PC-3 (cell line): Measurements from ENCODE around the gene SIGMAR1. TPM values are rescaled to one million over a fixed set of nuclear protein-coding genes. Genes with fewer than 3 reads are reported as not detected.

Experiments used
- ATAC-seq: fragments of 200-7000 bp; cut with Tn5 transposase; 2 replicates; pipeline ENCODE4 v1.9.1; 2020; ENCODE audit warnings: mild to moderate bottlenecking, moderate library complexity
- BruUV-seq: library from RNA; stranded (reverse); fragments of 400-500 nt; replicated peaks from 2 replicates; lab custom pipeline; 2021; lab: Mats Ljungman, UMichigan
- CTCF ChIA-PET: fragments of 300-600 bp; sonication (Branson Sonifier 250); formaldehyde crosslinking; loops from one replicate; lab custom pipeline; 2022; ENCODE audit warnings: antibody characterized with exemption; lab: Charles Lee
- POLR2A ChIA-PET: fragments of 300-600 bp; sonication (Branson Sonifier 250); formaldehyde crosslinking; loops from one replicate; lab custom pipeline; 2022; ENCODE audit warnings: antibody characterized with exemption; ENCODE audit not compliant: unreplicated experiment; lab: Charles Lee
- DNase-seq: peaks from one replicate; pipeline ENCODE4 v3.0.0-alpha.2; 2015
- H2AFZ ChIP-seq: fragments of 300-600 bp; sonication (generic); 2 replicates; pipeline ENCODE4 v1.6.0; 2016; ENCODE audit warnings: antibody characterized with exemption, low read length
- H3F3A ChIP-seq: fragments of 300-600 bp; sonication (generic); one replicate; pipeline ENCODE4 v1.6.0; 2017; ENCODE audit warnings: antibody characterized with exemption, low read length, control low read depth, mild to moderate bottlenecking; ENCODE audit not compliant: unreplicated experiment
- H3K27ac ChIP-seq: fragments of 300-600 bp; sonication (generic); 2 replicates; pipeline ENCODE4 v1.5.1; 2016; ENCODE audit warnings: mild to moderate bottlenecking, low read length
- H3K27me3 ChIP-seq: fragments of 300-600 bp; sonication (generic); 2 replicates; pipeline ENCODE4 v1.6.1; 2016; ENCODE audit warnings: low read length, mixed read lengths
- H3K36me3 ChIP-seq: fragments of 300-600 bp; sonication (generic); 2 replicates; pipeline ENCODE4 v1.6.1; 2016; ENCODE audit warnings: low read depth, mixed run types, low read length, mixed read lengths
- H3K4me1 ChIP-seq: fragments of 300-600 bp; sonication (generic); 2 replicates; pipeline ENCODE4 v1.5.1; 2016; ENCODE audit warnings: low read length; ENCODE audit not compliant: insufficient read depth
- H3K4me2 ChIP-seq: fragments of 300-600 bp; sonication (generic); 2 replicates; pipeline ENCODE4 v1.6.0; 2016; ENCODE audit warnings: low read length
- H3K4me3 ChIP-seq: fragments of 300-600 bp; sonication (generic); 2 replicates; pipeline ENCODE4 v1.5.1; 2016; ENCODE audit warnings: mild to moderate bottlenecking, low read length, mixed read lengths
- H3K79me2 ChIP-seq: fragments of 300-600 bp; sonication (generic); 2 replicates; pipeline ENCODE4 v1.6.1; 2017; ENCODE audit warnings: low read length, mixed read lengths
- H3K9ac ChIP-seq: fragments of 300-600 bp; sonication (generic); 2 replicates; pipeline ENCODE4 v1.6.0; 2016; ENCODE audit warnings: mild to moderate bottlenecking, low read length
- H3K9me2 ChIP-seq: fragments of 300-600 bp; sonication (generic); replicated peaks from 2 replicates; pipeline ENCODE4 v1.6.1; 2016; ENCODE audit warnings: mixed run types, low read length, mixed read lengths
- H3K9me3 ChIP-seq: fragments of 300-600 bp; sonication (generic); 2 replicates; pipeline ENCODE4 v1.6.1; 2016; ENCODE audit warnings: low read length, mixed read lengths
- H4K20me1 ChIP-seq: fragments of 300-600 bp; sonication (generic); 2 replicates; pipeline ENCODE4 v1.6.1; 2016; ENCODE audit warnings: low read length, mixed read lengths
- EZH2 ChIP-seq: fragments of 300-600 bp; sonication (generic); IDR thresholded peaks from one replicate; pipeline ENCODE4 v1.6.1; 2017; ENCODE audit warnings: antibody characterized with exemption, mild to moderate bottlenecking, low read length; ENCODE audit not compliant: unreplicated experiment
- EZH2phosphoT487 ChIP-seq: fragments of 300-600 bp; sonication (generic); IDR thresholded peaks from 2 replicates; pipeline ENCODE4 v1.6.1; 2018; ENCODE audit warnings: mild to moderate bottlenecking, antibody characterized with exemption, low read length, borderline replicate concordance
- intact Hi-C: fragments of 100-400 bp; cut with micrococcal nuclease; formaldehyde crosslinking; loops from 2 replicates; pipeline ENCODE4 v1.9.0; 2023
- total RNA-seq: library from RNA; depleted of rRNA; stranded (reverse); fragments of >200 nt; gene quantifications from 2 replicates; pipeline ENCODE4 v1.2.3, GENCODE V29; 2014
- TF ChIP-seq, protein P1 (sequence below): fragments of 300-600 bp; sonication (generic); conservative IDR thresholded peaks from 2 replicates; pipeline ENCODE4 v1.5.1; 2017; ENCODE audit warnings: antibody characterized with exemption, low read depth, mild to moderate bottlenecking, low read length

SIGMAR1 gene
- total RNA-seq, 1 experiment from 2014 or later = 96.7 TPM

DNA sequence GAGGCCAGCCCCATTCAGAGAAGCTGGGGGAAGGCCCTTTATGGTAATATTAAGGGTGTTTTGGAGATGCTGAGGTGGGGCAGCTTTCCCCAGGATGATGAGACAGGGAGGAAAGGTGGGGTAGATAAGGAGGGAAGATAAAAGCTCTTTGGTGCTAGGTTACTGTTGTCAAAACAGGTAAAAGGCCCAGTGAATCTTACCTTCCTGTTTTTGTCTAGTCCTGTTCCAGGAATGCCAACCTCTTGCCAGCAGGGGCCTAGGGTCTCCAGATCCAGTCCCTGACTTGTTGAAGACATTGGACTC lies 25.7 kb upstream of the SIGMAR1 start:
- Histone ChIP-seq H3K79me2 (no peaks in the 10 kb centered on the region), H3K4me1 (peaks cover 6% of the 10 kb centered on the region), H3K27ac (no peak overlapping the region), H3F3A (no peaks in the 10 kb centered on the region), H3K9me2 (no peaks in the 10 kb centered on the region), H3K4me2 (no peak overlapping the region), H3K27me3 (no peaks in the 10 kb centered on the region), H3K36me3 (no peaks in the 10 kb centered on the region), H3K4me3 (no peak overlapping the region), H3K9ac (no peak overlapping the region), H4K20me1 (no peaks in the 10 kb centered on the region), H3K9me3 (no peaks in the 10 kb centered on the region), H2AFZ (no peak overlapping the region)
- BruUV-seq = no TSS peak
- ATAC-seq (no peak), DNase-seq (no peak)
- CTCF ChIA-PET = interaction anchor here (0.6 kb wide), 1 partner anchor 16 kb away, joined by 3 read pairs; no protein-coding TSS in a partner anchor
- TF ChIP-seq, protein P1, sequence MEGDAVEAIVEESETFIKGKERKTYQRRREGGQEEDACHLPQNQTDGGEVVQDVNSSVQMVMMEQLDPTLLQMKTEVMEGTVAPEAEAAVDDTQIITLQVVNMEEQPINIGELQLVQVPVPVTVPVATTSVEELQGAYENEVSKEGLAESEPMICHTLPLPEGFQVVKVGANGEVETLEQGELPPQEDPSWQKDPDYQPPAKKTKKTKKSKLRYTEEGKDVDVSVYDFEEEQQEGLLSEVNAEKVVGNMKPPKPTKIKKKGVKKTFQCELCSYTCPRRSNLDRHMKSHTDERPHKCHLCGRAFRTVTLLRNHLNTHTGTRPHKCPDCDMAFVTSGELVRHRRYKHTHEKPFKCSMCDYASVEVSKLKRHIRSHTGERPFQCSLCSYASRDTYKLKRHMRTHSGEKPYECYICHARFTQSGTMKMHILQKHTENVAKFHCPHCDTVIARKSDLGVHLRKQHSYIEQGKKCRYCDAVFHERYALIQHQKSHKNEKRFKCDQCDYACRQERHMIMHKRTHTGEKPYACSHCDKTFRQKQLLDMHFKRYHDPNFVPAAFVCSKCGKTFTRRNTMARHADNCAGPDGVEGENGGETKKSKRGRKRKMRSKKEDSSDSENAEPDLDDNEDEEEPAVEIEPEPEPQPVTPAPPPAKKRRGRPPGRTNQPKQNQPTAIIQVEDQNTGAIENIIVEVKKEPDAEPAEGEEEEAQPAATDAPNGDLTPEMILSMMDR = no peak
- no peak for TF ChIP-seq EZH2phosphoT487
- no peak for TF ChIP-seq EZH2
- POLR2A ChIA-PET = interaction anchor here (0.5 kb wide), 1 partner anchor 440 kb away, joined by 10 read pairs; no protein-coding TSS in a partner anchor
- intact Hi-C loops = no loop called here

DNA sequence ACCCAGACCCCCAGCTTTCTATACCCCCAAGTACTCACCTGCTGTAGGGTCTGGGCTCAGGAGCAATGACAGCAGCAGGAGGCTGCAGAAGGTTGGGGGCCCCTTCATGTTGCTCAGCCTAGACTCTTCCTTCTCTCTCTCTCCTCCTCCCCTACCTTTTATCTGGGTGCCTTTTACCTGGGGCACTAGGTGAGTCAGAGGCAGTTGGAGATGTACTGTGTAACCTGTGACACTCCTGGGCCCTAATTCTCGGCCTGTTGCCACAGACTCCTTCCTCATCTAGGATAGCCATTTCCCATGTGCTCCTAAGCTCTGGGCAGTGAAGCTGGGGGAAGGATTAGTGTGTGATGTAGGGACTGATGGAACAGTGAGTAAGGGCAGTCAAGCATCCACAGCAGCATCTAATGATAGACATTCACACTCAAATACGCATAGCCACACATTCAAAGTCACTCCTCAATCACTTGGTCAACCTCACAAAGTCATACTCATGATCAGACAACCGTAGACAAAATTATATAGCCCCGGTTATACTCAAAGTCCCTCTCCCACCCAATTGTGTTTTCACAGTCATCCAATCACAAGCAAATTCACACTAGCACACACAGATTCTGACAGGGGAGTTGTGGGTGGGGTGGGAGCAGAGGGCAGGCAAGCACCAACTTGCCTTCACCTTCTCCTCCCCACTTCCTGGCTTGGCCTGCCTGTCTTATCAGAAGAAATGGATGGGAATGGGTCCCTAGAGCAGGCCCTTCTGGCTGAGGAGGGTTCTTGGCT lies 25.1 kb upstream of the SIGMAR1 start, which contains the start of gene CCL27:
CCL27 (minus strand) TSS at position 132 of the 777 bp plus-strand sequence; CDS start at position 108, 24 bp downstream.
- Histone ChIP-seq H3K79me2 (no peaks in the 10 kb centered on the region), H2AFZ (no peak within 1 kb of the TSS), H4K20me1 (no peaks in the 10 kb centered on the region), H3K4me3 (no peak within 1 kb of the TSS), H3K4me2 (no peak within 1 kb of the TSS), H3K27me3 (no peaks in the 10 kb centered on the region), H3K27ac (no peak within 1 kb of the TSS), H3K9ac (no peak within 1 kb of the TSS), H3K36me3 (no peaks in the 10 kb centered on the region), H3K4me1 (peaks cover 6% of the 10 kb centered on the region), H3F3A (no peaks in the 10 kb centered on the region), H3K9me2 (no peaks in the 10 kb centered on the region), H3K9me3 (no peaks in the 10 kb centered on the region)
- TF ChIP-seq EZH2 = no peak
- TF ChIP-seq EZH2phosphoT487 = no peak
- TF ChIP-seq, protein P1 = no peak
- no TSS peak for BruUV-seq
- DNase-seq (no peak), ATAC-seq (no peak)
- intact Hi-C loops = no loop called here
- ChIA-PET POLR2A (interaction anchor here (0.5 kb wide), 1 partner anchor 441 kb away, joined by 10 read pairs; no protein-coding TSS in a partner anchor), CTCF (interaction anchor here (0.6 kb wide), 1 partner anchor 16 kb away, joined by 3 read pairs; no protein-coding TSS in a partner anchor)
